GM12865 (cell line): ENCODE data around the gene DLX6.
A peak's percentile ranks its signal among the peaks of the same experiment; 100 is the strongest.
"Not testable (repeated sequence)": the region's sequence is repeated elsewhere in the genome, so short reads cannot be mapped to it uniquely, and the experiment has no call there.

ENCODE experiments used
- DNase-seq: peaks from one replicate; pipeline ENCODE4 v3.0.0; 2010; ENCODE audit warnings: low read depth
- H3K4me3 ChIP-seq: 2 replicates; pipeline ENCODE4 v1.5.1; 2011; ENCODE audit warnings: mild to moderate bottlenecking, low read depth, low read length, control low read depth
- CTCF ChIP-seq: IDR thresholded peaks from 2 replicates; pipeline ENCODE4 v1.5.1; 2011; ENCODE audit warnings: low read length, control low read depth, low read depth, inconsistent platforms; ENCODE audit not compliant: insufficient read depth; ENCODE audit errors: missing control alignments

Gene DLX6

GRCh38 chr7:97025130-97025499, 19.8 kb downstream of the DLX6 start:
- no peak for TF ChIP-seq CTCF
- no peak for DNase-seq
- no peak overlapping the region for H3K4me3 ChIP-seq

- no peak for DNase-seq
- no peak for TF ChIP-seq CTCF
- H3K4me3 ChIP-seq, result no peak overlapping the region
These were observed 20.8 kb downstream of the DLX6 start for GRCh38 chr7:97025983-97026714.

GRCh38 chr7:97026715-97027426, 21.5 kb downstream of the DLX6 start:
- no peak overlapping the region for H3K4me3 ChIP-seq
- no peak for DNase-seq
- TF ChIP-seq CTCF, result no peak

GRCh38 chr7:97027427-97028234, 22.3 kb downstream of the DLX6 start:
- no peak overlapping the region for H3K4me3 ChIP-seq

GRCh38 chr7:97034213-97034852, 29.0 kb downstream of the DLX6 start:
- not testable (repeated sequence) for H3K4me3 ChIP-seq, DNase-seq

More at GRCh38 chr7:97027427-97028234, 22.3 kb downstream of the DLX6 start:
- DNase-seq, result peak; percentile 72
- TF ChIP-seq CTCF, result peak; percentile 87

GRCh38 chr7:97039374-97040065, 34.2 kb downstream of the DLX6 start:
- TF ChIP-seq CTCF, result no peak
- no peak overlapping the region for H3K4me3 ChIP-seq
- DNase-seq, result no peak

GRCh38 chr7:97043281-97043680, 37.9 kb downstream of the DLX6 start:
- DNase-seq, result no peak
- no peak overlapping the region for H3K4me3 ChIP-seq
- no peak for TF ChIP-seq CTCF
